Parathyroid adenoma (tissue), 2 donors: ENCODE results near the gene SF3B3.

ENCODE experiments used
- H2AFZ ChIP-seq: fragments of 300-600 bp; sonication (generic); one replicate; pipeline ENCODE4 v1.7.0; 2017; ENCODE audit warnings: antibody characterized with exemption, mild to moderate bottlenecking
- H3K27ac ChIP-seq: fragments of 300-600 bp; sonication (generic); one replicate; pipeline ENCODE4 v1.7.0; 2017
- H3K27me3 ChIP-seq: fragments of 300-600 bp; sonication (generic); one replicate; pipeline ENCODE4 v1.7.0; 2017; ENCODE audit warnings: low read length; ENCODE audit not compliant: control insufficient read depth, insufficient read depth
- H3K36me3 ChIP-seq: fragments of 300-600 bp; sonication (generic); one replicate; pipeline ENCODE4 v1.7.0; 2017; ENCODE audit warnings: low read length; ENCODE audit not compliant: control insufficient read depth, insufficient read depth
- H3K4me1 ChIP-seq: fragments of 300-600 bp; sonication (generic); one replicate; pipeline ENCODE4 v1.7.0; 2017; ENCODE audit warnings: control low read depth
- H3K4me2 ChIP-seq: fragments of 300-600 bp; sonication (generic); one replicate; pipeline ENCODE4 v1.7.0; 2017; ENCODE audit warnings: low read length
- H3K4me3 ChIP-seq: fragments of 300-600 bp; sonication (generic); one replicate; pipeline ENCODE4 v1.7.0; 2017; ENCODE audit warnings: low read depth, low read length
- H3K79me2 ChIP-seq: fragments of 300-600 bp; sonication (generic); one replicate; pipeline ENCODE4 v1.7.0; 2017; ENCODE audit warnings: control low read depth
- H3K9ac ChIP-seq: fragments of 300-600 bp; sonication (generic); one replicate; pipeline ENCODE4 v1.7.0; 2017; ENCODE audit warnings: mild to moderate bottlenecking
- H3K9me3 ChIP-seq: fragments of 300-600 bp; sonication (generic); one replicate; pipeline ENCODE4 v1.7.0; 2017; ENCODE audit warnings: low read length; ENCODE audit not compliant: control insufficient read depth
- TF ChIP-seq, protein P1 (sequence below): fragments of 300-600 bp; sonication (generic); IDR thresholded peaks from one replicate; pipeline ENCODE4 v1.7.0; 2017; ENCODE audit warnings: antibody characterized with exemption, mild to moderate bottlenecking
- donor health status: primary hyperparathyroidism.

Gene SF3B3

DNA sequence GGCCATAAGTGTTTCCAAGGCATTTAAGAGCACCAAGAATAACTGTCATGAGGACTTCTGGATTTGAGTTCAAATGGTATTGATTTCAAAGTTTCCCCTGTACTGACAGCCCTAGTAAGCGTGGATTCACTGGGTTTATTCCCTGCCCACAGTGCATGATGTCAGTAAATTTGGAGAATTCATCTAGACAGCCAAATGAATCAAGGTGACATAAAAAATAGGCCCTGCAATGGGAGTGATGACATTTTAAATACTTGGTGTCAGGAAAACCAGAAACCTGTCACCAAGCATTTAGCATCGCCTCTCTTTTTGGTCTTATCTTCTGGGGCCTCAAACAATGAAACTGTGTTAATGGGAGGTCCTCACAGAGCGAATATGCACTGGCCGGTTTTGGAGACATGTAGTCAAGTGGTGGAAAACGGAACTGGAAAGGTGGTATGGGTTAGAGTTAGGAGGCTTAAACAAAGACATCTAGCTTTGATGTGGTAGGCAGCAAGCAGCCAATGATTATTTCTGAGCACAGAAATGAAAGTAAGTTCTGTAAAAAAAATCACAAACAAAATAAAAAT is 29.3 kb upstream of the SF3B3 start:
- Histone ChIP-seq H3K9ac (no peak overlapping the region), H3K27ac (no peak overlapping the region), H3K4me1 (no peaks in the 10 kb centered on the region), H3K9me3 (no peaks in the 10 kb centered on the region), H3K36me3 (no peaks in the 10 kb centered on the region), H3K79me2 (no peaks in the 10 kb centered on the region), H3K4me2 (no peak overlapping the region), H3K4me3 (no peak overlapping the region), H3K27me3 (no peaks in the 10 kb centered on the region), H2AFZ (no peak overlapping the region)
- TF ChIP-seq, protein P1, sequence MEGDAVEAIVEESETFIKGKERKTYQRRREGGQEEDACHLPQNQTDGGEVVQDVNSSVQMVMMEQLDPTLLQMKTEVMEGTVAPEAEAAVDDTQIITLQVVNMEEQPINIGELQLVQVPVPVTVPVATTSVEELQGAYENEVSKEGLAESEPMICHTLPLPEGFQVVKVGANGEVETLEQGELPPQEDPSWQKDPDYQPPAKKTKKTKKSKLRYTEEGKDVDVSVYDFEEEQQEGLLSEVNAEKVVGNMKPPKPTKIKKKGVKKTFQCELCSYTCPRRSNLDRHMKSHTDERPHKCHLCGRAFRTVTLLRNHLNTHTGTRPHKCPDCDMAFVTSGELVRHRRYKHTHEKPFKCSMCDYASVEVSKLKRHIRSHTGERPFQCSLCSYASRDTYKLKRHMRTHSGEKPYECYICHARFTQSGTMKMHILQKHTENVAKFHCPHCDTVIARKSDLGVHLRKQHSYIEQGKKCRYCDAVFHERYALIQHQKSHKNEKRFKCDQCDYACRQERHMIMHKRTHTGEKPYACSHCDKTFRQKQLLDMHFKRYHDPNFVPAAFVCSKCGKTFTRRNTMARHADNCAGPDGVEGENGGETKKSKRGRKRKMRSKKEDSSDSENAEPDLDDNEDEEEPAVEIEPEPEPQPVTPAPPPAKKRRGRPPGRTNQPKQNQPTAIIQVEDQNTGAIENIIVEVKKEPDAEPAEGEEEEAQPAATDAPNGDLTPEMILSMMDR: no peak

DNA sequence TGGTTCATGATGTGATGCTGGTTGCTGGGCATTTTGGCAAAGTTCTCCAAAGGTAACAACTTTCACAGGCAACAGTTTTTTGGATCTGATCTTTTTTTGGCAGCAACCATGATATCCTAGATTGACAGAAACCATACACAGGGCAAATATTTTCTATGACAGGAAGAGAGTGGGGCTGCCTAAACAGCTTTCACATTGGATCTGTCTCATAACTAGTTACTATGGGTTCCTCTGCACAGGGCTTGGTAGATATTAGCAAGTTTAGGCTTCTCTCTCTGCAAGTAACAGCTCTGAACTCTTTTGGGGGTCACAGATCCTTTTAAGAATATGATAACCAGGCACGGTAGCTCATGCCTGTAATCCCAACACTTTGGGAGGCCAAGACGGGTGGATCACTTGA is 28.8 kb upstream of the SF3B3 start:
- no peaks in the 10 kb centered on the region for H3K79me2 ChIP-seq
- no peak overlapping the region for H2AFZ ChIP-seq
- no peak overlapping the region for H3K27ac ChIP-seq
- H3K9ac ChIP-seq: no peak overlapping the region
- no peak overlapping the region for H3K4me2 ChIP-seq
- H3K4me3 ChIP-seq: no peak overlapping the region
- no peaks in the 10 kb centered on the region for H3K9me3 ChIP-seq
- H3K27me3 ChIP-seq: no peaks in the 10 kb centered on the region
- H3K36me3 ChIP-seq: no peaks in the 10 kb centered on the region
- H3K4me1 ChIP-seq: no peaks in the 10 kb centered on the region
- TF ChIP-seq, protein P1: no peak

DNA sequence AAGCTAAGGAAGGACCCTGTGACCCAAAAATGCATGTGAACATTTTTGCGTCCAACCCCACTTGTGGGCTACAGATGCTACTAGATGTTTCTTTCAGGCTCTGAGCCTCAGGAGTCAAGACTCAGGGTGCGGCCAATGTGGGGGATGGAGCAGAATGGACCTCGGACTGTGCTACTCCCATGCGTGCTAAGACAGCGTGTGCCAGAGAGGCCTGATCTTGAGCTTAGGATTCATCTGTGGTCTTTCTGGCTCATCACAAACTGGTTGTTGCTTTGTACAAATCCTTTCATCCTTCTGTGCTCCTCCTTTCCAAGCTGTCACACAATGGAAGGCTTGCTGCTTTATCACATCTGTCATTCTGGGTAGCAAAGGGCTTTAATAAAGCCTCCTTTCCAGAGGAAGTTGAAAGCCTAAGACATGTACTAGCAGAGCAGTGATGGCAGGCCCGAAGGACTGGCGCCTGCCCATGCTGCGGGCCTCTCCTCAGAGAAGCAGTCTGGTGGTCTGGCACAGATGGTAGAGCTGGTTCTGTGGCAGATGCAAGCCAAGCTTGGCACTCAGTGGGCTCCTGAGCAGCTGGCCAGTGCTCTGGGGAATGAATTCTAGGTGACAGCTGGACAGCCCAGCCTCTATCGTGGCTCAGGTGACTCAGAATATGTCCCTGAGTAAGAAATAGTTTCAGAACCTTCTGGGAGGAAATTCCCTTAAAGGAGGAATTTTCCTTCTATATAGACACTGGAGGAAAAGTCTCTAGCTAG is 28.0 kb upstream of the SF3B3 start:
- H3K27me3 ChIP-seq: no peaks in the 10 kb centered on the region
- no peak overlapping the region for H3K27ac ChIP-seq
- H3K4me3 ChIP-seq: no peak overlapping the region
- TF ChIP-seq, protein P1: no peak
- no peak overlapping the region for H3K9ac ChIP-seq
- H3K4me2 ChIP-seq: no peak overlapping the region
- no peaks in the 10 kb centered on the region for H3K79me2 ChIP-seq
- no peaks in the 10 kb centered on the region for H3K36me3 ChIP-seq
- no peaks in the 10 kb centered on the region for H3K4me1 ChIP-seq
- no peaks in the 10 kb centered on the region for H3K9me3 ChIP-seq
- no peak overlapping the region for H2AFZ ChIP-seq

DNA sequence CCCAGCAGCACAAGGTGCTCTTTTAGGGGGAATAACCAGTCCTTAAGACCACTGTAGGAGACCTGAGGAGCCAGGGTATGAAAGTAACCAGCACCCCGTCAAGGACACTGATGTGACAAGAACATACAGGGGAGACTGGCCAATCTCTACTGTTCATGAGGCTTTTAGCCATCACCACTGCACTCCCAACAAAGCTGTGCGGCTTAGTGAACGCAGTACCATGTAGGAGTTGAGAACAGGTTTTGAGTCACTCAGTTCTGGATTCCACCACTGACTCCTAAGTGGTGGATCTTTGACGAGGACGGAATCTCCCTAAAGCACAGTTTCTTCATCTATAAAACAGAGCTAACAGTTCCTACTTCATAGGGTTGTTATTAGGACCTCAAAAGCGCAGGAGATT is 27.1 kb upstream of the SF3B3 start:
- TF ChIP-seq, protein P1: no peak
- H3K36me3 ChIP-seq: no peaks in the 10 kb centered on the region
- H3K27me3 ChIP-seq: no peaks in the 10 kb centered on the region
- H3K4me1 ChIP-seq: no peaks in the 10 kb centered on the region
- H3K4me3 ChIP-seq: no peak overlapping the region
- no peak overlapping the region for H2AFZ ChIP-seq
- no peak overlapping the region for H3K9ac ChIP-seq
- H3K79me2 ChIP-seq: no peaks in the 10 kb centered on the region
- H3K9me3 ChIP-seq: no peaks in the 10 kb centered on the region
- no peak overlapping the region for H3K4me2 ChIP-seq
- no peak overlapping the region for H3K27ac ChIP-seq

DNA sequence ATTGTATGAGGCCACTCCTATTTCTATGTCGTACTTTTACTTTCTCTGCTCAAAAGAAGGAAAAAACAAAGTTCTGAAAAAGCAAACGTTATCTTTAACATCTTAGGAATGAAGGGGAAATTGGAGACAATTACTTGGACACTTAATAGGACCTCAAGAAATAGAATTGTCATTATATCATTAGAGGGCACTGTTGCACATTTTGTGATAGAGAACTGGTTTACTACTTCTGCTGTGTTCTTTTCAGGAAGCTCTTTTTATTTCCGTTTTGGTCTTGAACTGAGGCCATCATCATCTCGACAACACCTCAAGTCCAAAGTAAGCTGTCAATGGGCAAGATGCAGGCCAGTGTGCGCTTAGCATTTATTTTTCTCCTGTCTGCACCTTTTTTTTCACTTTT is 14.9 kb upstream of the SF3B3 start:
- no peaks in the 10 kb centered on the region for H3K79me2 ChIP-seq
- H3K36me3 ChIP-seq: no peaks in the 10 kb centered on the region
- no peak overlapping the region for H3K4me2 ChIP-seq
- H3K4me3 ChIP-seq: no peak overlapping the region
- H3K4me1 ChIP-seq: no peaks in the 10 kb centered on the region
- H3K27me3 ChIP-seq: no peaks in the 10 kb centered on the region
- no peak overlapping the region for H2AFZ ChIP-seq
- H3K27ac ChIP-seq: no peak overlapping the region
- no peak overlapping the region for H3K9ac ChIP-seq
- H3K9me3 ChIP-seq: no peaks in the 10 kb centered on the region
- TF ChIP-seq, protein P1: no peak
